H1 (cell line): ENCODE results near the gene RFX1. TPM values are rescaled to one million over a fixed set of nuclear protein-coding genes. Genes with fewer than 3 reads are reported as not detected.

Experiments used
- ASH2L ChIP-seq: fragments of 200-600, 300-600 bp; sonication (generic); IDR thresholded peaks from one replicate; pipeline ENCODE4 v1.7.1; 2017; ENCODE audit warnings: low read length
- BACH1 ChIP-seq: IDR thresholded peaks from 2 replicates; pipeline ENCODE4 v1.6.1; 2012; ENCODE audit warnings: low read length, improper control_type of control experiment
- BCL11A ChIP-seq, 2 experiments: IDR thresholded peaks; one replicate each; pipeline ENCODE4 v1.6.1; 2011; ENCODE audit warnings: low read depth in 2 of 2, low read length in 2 of 2, mild to moderate bottlenecking in 2 of 2
- BRCA1 ChIP-seq: IDR thresholded peaks from 2 replicates; pipeline ENCODE4 v1.6.1; 2012; ENCODE audit warnings: low read depth, low read length, improper control_type of control experiment
- CBX5 ChIP-seq: fragments of 300-800, 300-1000 bp; sonication (generic); IDR thresholded peaks from 2 replicates; pipeline ENCODE4 v1.7.1; 2016; ENCODE audit warnings: antibody characterized with exemption, low read length, low read depth
- CEBPB ChIP-seq: IDR thresholded peaks from 2 replicates; pipeline ENCODE4 v1.6.1; 2012; ENCODE audit warnings: low read depth, low read length
- CREB1 ChIP-seq: IDR thresholded peaks from 2 replicates; pipeline ENCODE4 v1.6.1; 2012; ENCODE audit warnings: inconsistent platforms
- FOSL1 ChIP-seq: IDR thresholded peaks from 2 replicates; pipeline ENCODE4 v1.6.1; 2011; ENCODE audit warnings: mild to moderate bottlenecking, low read depth, low read length, moderate library complexity; ENCODE audit not compliant: insufficient read depth
- GTF2F1 ChIP-seq: IDR thresholded peaks from 2 replicates; pipeline ENCODE4 v1.6.1; 2012; ENCODE audit warnings: low read depth, low read length, improper control_type of control experiment, borderline replicate concordance
- HDAC6 ChIP-seq: IDR thresholded peaks from one replicate; pipeline ENCODE4 v1.7.1; 2012; ENCODE audit warnings: low read depth, mild to moderate bottlenecking, inconsistent platforms, low read length, moderate library complexity
- JUN ChIP-seq: IDR thresholded peaks from 2 replicates; pipeline ENCODE4 v1.6.1; 2011; ENCODE audit warnings: low read depth, mild to moderate bottlenecking, improper control_type of control experiment, low read length
- KDM1A ChIP-seq: fragments of 200-600, 300-600 bp; sonication (generic); IDR thresholded peaks from 2 replicates; pipeline ENCODE4 v1.7.1; 2016; ENCODE audit warnings: mild to moderate bottlenecking, low read length, borderline replicate concordance
- KDM4A ChIP-seq: IDR thresholded peaks from one replicate; pipeline ENCODE4 v1.7.1; 2012; ENCODE audit warnings: low read depth, mild to moderate bottlenecking, moderate library complexity, low read length, inconsistent platforms; ENCODE audit not compliant: severe bottlenecking
- KDM5A ChIP-seq: fragments of 200-600 bp; IDR thresholded peaks from 2 replicates; pipeline ENCODE4 v1.7.1; 2012; ENCODE audit warnings: mild to moderate bottlenecking, low read length, inconsistent platforms, mixed read lengths
- MAFK ChIP-seq: IDR thresholded peaks from 2 replicates; pipeline ENCODE4 v1.6.1; 2012; ENCODE audit warnings: low read depth, mild to moderate bottlenecking, improper control_type of control experiment, low read length
- NRF1 ChIP-seq: IDR thresholded peaks from 2 replicates; pipeline ENCODE4 v1.6.1; 2011; ENCODE audit warnings: mild to moderate bottlenecking, low read depth, low read length, improper control_type of control experiment
- PHF8 ChIP-seq: fragments of 200-600 bp; sonication (generic); conservative IDR thresholded peaks from 2 replicates; pipeline ENCODE4 v1.7.1; 2012; ENCODE audit warnings: low read depth, mild to moderate bottlenecking, inconsistent platforms, low read length, moderate library complexity
- POLR2A ChIP-seq, 2 experiments: IDR thresholded peaks; 1 replicate in 1 of 2; 2 replicates in 1 of 2; pipeline ENCODE4 v1.6.1; 2011; ENCODE audit warnings: low read depth in 2 of 2, low read length in 2 of 2, mild to moderate bottlenecking in 2 of 2; ENCODE audit errors: control extremely low read depth in 1 of 2
- SIN3A ChIP-seq, 2 experiments: IDR thresholded peaks in 1 of 2; conservative IDR thresholded peaks in 1 of 2; 2 replicates each; pipeline ENCODE4 v1.6.1; 2011 to 2012; ENCODE audit warnings: low read length in 2 of 2, improper control_type of control experiment in 1 of 2, low read depth in 1 of 2, mild to moderate bottlenecking in 1 of 2
- SP4 ChIP-seq: IDR thresholded peaks from 2 replicates; pipeline ENCODE4 v1.6.1; 2012; ENCODE audit warnings: low read length, inconsistent platforms
- TAF1 ChIP-seq: IDR thresholded peaks from 2 replicates; pipeline ENCODE4 v1.6.1; 2011; ENCODE audit warnings: mild to moderate bottlenecking, low read depth, low read length
- TAF7 ChIP-seq: optimal IDR thresholded peaks from 2 replicates; pipeline ENCODE3; 2011; ENCODE audit warnings: low read depth, mild to moderate bottlenecking, inconsistent platforms, low read length, moderate library complexity, borderline replicate concordance
- TBP ChIP-seq: IDR thresholded peaks from 2 replicates; pipeline ENCODE4 v1.6.1; 2011; ENCODE audit warnings: low read depth, low read length, improper control_type of control experiment
- polyA plus RNA-seq, 7 experiments: library from polyadenylated mRNA; depleted of rRNA in 3 of 7; stranded (reverse) in 5 of 7; unstranded in 2 of 7; fragments of >200 nt in 5 of 7; fragments of 200-250 nt in 2 of 7; gene quantifications; 1 replicate in 5 of 7; 2 replicates in 1 of 7; 4 replicates in 1 of 7; pipeline versions ENCODE4 v1.2.1 to v1.2.3, GENCODE V29; 2011 to 2013; ENCODE audit warnings: missing spikeins in 2 of 7, mixed read lengths in 2 of 7
- total RNA-seq: library from RNA; stranded (reverse); fragmentation: NEBNext Ultra II Directional; extraction: Animal tissue kit (Norgen Biotek cat#: 25700); gene quantifications from 2 replicates; pipeline ENCODE4 v1.2.1, GENCODE V29; 2021
- TF ChIP-seq, protein P1 (sequence below): IDR thresholded peaks from 2 replicates; pipeline ENCODE4 v1.6.1; 2012; ENCODE audit warnings: inconsistent platforms
- TF ChIP-seq, protein P2 (sequence below): IDR thresholded peaks from 2 replicates; pipeline ENCODE4 v1.6.1; 2011; ENCODE audit warnings: low read depth, mild to moderate bottlenecking, low read length; ENCODE audit not compliant: insufficient read depth

The RFX1 gene
- total and polyA plus RNA-seq, 2 of the 8 experiments (the other 6 are each of a cell fraction or from before 2014, with no cell fraction given) = 4.9 to 17.0 TPM

- 0 out of 4 replicates have a peak, but pooled peaks of 1 of the 2 experiments have one; percentile 47 for TF ChIP-seq SIN3A (conservative IDR thresholded peaks at IDR 0.05 in 1 of 2, IDR thresholded peaks at IDR 0.05 in 1 of 2; ENCODE audit: low read depth in 1 of 2, low read length in 2 of 2)
- TF ChIP-seq TAF7 = no peak
- peak; percentile 88 for TF ChIP-seq KDM4A
- peak; percentile 100 for TF ChIP-seq CREB1
- no peak for TF ChIP-seq HDAC6
- no peak for TF ChIP-seq BCL11A (IDR thresholded peaks at IDR 0.05; ENCODE audit: low read depth in 2 of 2, low read length in 2 of 2)
- peak; percentile 43; the same call in 1 of the 2 replicates for TF ChIP-seq KDM1A
- no peak for TF ChIP-seq FOSL1
- TF ChIP-seq POLR2A (IDR thresholded peaks at IDR 0.05; ENCODE audit: control extremely low read depth in 1 of 2, low read depth in 2 of 2, low read length in 2 of 2) = peak in 1 of 2 experiments; percentile 50; a peak in 1 of 3 replicates
- TF ChIP-seq ASH2L = peak; percentile 80
- TF ChIP-seq KDM5A = no peak
- TF ChIP-seq CEBPB = no peak
- peak; percentile 60; the same call in 1 of the 2 replicates for TF ChIP-seq BRCA1
- TF ChIP-seq BACH1 = no peak
- peak; percentile 89 for TF ChIP-seq PHF8
- TF ChIP-seq SP4 = no peak; the same call in 1 of the 2 replicates
- TF ChIP-seq CBX5 = no peak
- TF ChIP-seq TAF1 = peak; percentile 79
- peak; percentile 88 for TF ChIP-seq JUN
- TF ChIP-seq GTF2F1 = 0 out of 2 replicates have a peak, but pooled peaks have one; percentile 15
- peak; percentile 51; the same call in 1 of the 2 replicates for TF ChIP-seq TBP
- TF ChIP-seq NRF1 = no peak
- TF ChIP-seq, protein P1, sequence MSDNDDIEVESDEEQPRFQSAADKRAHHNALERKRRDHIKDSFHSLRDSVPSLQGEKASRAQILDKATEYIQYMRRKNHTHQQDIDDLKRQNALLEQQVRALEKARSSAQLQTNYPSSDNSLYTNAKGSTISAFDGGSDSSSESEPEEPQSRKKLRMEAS = peak; percentile 49; the same call in 1 of the 2 replicates
- TF ChIP-seq MAFK = no peak
- TF ChIP-seq, protein P2, sequence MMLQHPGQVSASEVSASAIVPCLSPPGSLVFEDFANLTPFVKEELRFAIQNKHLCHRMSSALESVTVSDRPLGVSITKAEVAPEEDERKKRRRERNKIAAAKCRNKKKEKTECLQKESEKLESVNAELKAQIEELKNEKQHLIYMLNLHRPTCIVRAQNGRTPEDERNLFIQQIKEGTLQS = no peak
Observed at GRCh38 chr19:14006766-14007562, 844 bp upstream of the RFX1 start (continued).
